H1 (cell line): Measurements from ENCODE around the gene MITF. TPM values are rescaled to one million over a fixed set of nuclear protein-coding genes. Genes with fewer than 3 reads are reported as not detected.

Experiments
- CTCF ChIA-PET: fragments of 300-600 bp; sonication (Branson Sonifier 250); formaldehyde crosslinking; loops from one replicate; lab custom pipeline; 2021; ENCODE audit not compliant: partially characterized antibody; lab: Charles Lee
- POLR2A ChIA-PET: fragments of 300-600 bp; sonication (Branson Sonifier 250); formaldehyde crosslinking; loops from one replicate; lab custom pipeline; 2021; ENCODE audit warnings: inconsistent platforms; ENCODE audit not compliant: partially characterized antibody; lab: Charles Lee
- DNase-seq, 2 experiments: peaks; one replicate each; pipeline versions ENCODE4 v3.0.0 to v3.0.0-alpha.2; 2010 to 2022; ENCODE audit warnings: low spot score in 2 of 2, low read depth in 1 of 2, mixed read lengths in 1 of 2
- FAIRE-seq: peaks from 2 replicates; lab custom pipeline; 2011; peaks lifted over from hg19 to GRCh38; lab: Jason Lieb, UNC
- H2AFZ ChIP-seq: 2 replicates; pipeline ENCODE4 v1.8.1; 2012; ENCODE audit warnings: low read length, inconsistent platforms
- H2AK5ac ChIP-seq: 2 replicates; pipeline ENCODE4 v1.6.1; 2013; ENCODE audit warnings: low read depth, low read length
- H2BK120ac ChIP-seq: replicated peaks from 2 replicates; pipeline ENCODE3; 2013; ENCODE audit warnings: low read depth, low read length, inconsistent platforms
- H2BK12ac ChIP-seq: 2 replicates; pipeline ENCODE4 v1.6.1; 2013; ENCODE audit warnings: low read depth, low read length
- H2BK15ac ChIP-seq: 2 replicates; pipeline ENCODE4 v1.6.1; 2013; ENCODE audit warnings: low read length
- H2BK20ac ChIP-seq: 2 replicates; pipeline ENCODE4 v1.6.1; 2013; ENCODE audit warnings: low read length
- H2BK5ac ChIP-seq: 2 replicates; pipeline ENCODE4 v1.6.1; 2013; ENCODE audit warnings: low read depth, low read length
- H3K14ac ChIP-seq: 2 replicates; pipeline ENCODE4 v1.6.1; 2013; ENCODE audit warnings: inconsistent platforms; ENCODE audit not compliant: insufficient read length
- H3K18ac ChIP-seq: 2 replicates; pipeline ENCODE4 v1.6.1; 2013; ENCODE audit warnings: low read length; ENCODE audit errors: extremely low read depth
- H3K23ac ChIP-seq: 2 replicates; pipeline ENCODE4 v1.6.1; 2013; ENCODE audit warnings: inconsistent platforms; ENCODE audit not compliant: insufficient read length
- H3K23me2 ChIP-seq: 2 replicates; pipeline ENCODE4 v1.6.1; 2013; ENCODE audit warnings: low read depth, low read length
- H3K27ac ChIP-seq: 2 replicates; pipeline ENCODE4 v1.6.1; 2011; ENCODE audit warnings: low read depth, low read length, inconsistent platforms
- H3K27me3 ChIP-seq, 4 experiments: replicated peaks in 1 of 4; 1 replicate in 1 of 4; 2 replicates in 3 of 4; pipeline versions ENCODE4 v1.6.1 to v1.8.1; 2011 to 2013; ENCODE audit warnings: low read length in 3 of 4, mild to moderate bottlenecking in 3 of 4, inconsistent platforms in 2 of 4, mixed read lengths in 2 of 4, moderate library complexity in 1 of 4; ENCODE audit not compliant: control insufficient read depth in 3 of 4, insufficient read depth in 3 of 4; ENCODE audit errors: extremely low read depth in 1 of 4
- H3K36me3 ChIP-seq, 4 experiments: 2 replicates each; pipeline versions ENCODE4 v1.6.1 to v1.8.1; 2011 to 2013; ENCODE audit warnings: mild to moderate bottlenecking in 4 of 4, low read length in 3 of 4, moderate library complexity in 2 of 4, control low read depth in 1 of 4, inconsistent platforms in 1 of 4; ENCODE audit not compliant: insufficient read depth in 4 of 4, control insufficient read depth in 2 of 4
- H3K4ac ChIP-seq: replicated peaks from 2 replicates; pipeline ENCODE3; 2013; ENCODE audit warnings: low read length, low read depth, mixed read lengths, inconsistent platforms; ENCODE audit not compliant: insufficient read length
- H3K4me1 ChIP-seq, 4 experiments: replicated peaks in 1 of 4; 1 replicate in 1 of 4; 2 replicates in 3 of 4; pipeline versions ENCODE4 v1.6.1 to v1.8.1; 2011 to 2013; ENCODE audit warnings: low read length in 3 of 4, inconsistent platforms in 2 of 4, mixed read lengths in 1 of 4; ENCODE audit not compliant: insufficient read depth in 4 of 4, control insufficient read depth in 3 of 4
- H3K4me2 ChIP-seq, 2 experiments: 2 replicates each; pipeline versions ENCODE4 v1.6.1 to v1.8.1; 2011 to 2013; ENCODE audit warnings: low read depth in 2 of 2, low read length in 2 of 2, control low read depth in 1 of 2, inconsistent platforms in 1 of 2, mild to moderate bottlenecking in 1 of 2; ENCODE audit not compliant: insufficient read depth in 1 of 2
- H3K4me3 ChIP-seq, 4 experiments: fragments of 200-600, 300-600 bp in 1 of 4; sonication (generic), shearing (Covaris generic), sonication (Bioruptor Twin) in 1 of 4; 2 replicates each; pipeline versions ENCODE4 v1.5.1 to v1.8.1; 2011 to 2016; ENCODE audit warnings: low read length in 4 of 4, low read depth in 3 of 4, control low read depth in 2 of 4, inconsistent platforms in 2 of 4, mild to moderate bottlenecking in 2 of 4, mixed read lengths in 1 of 4, moderate library complexity in 1 of 4; ENCODE audit not compliant: insufficient read depth in 2 of 4; ENCODE audit errors: extremely low read depth in 1 of 4
- H3K56ac ChIP-seq: replicated peaks from 2 replicates; pipeline ENCODE3; 2013; ENCODE audit warnings: low read depth, mild to moderate bottlenecking, mixed read lengths, low read length, inconsistent platforms; ENCODE audit not compliant: insufficient read length
- H3K79me1 ChIP-seq: 2 replicates; pipeline ENCODE4 v1.6.1; 2013; ENCODE audit warnings: low read depth, low read length, control low read depth
- H3K79me2 ChIP-seq, 2 experiments: 2 replicates each; pipeline versions ENCODE4 v1.6.1 to v1.8.1; 2012 to 2013; ENCODE audit warnings: low read length in 2 of 2, mild to moderate bottlenecking in 2 of 2, inconsistent platforms in 1 of 2; ENCODE audit not compliant: insufficient read depth in 2 of 2, control insufficient read depth in 1 of 2
- H3K9ac ChIP-seq, 4 experiments: replicated peaks in 1 of 4; 1 replicate in 1 of 4; 2 replicates in 3 of 4; pipeline versions ENCODE4 v1.6.1 to v1.8.1; 2011 to 2013; ENCODE audit warnings: low read depth in 3 of 4, low read length in 3 of 4, control low read depth in 2 of 4, mild to moderate bottlenecking in 2 of 4, moderate library complexity in 2 of 4, inconsistent platforms in 1 of 4; ENCODE audit errors: extremely low read depth in 1 of 4
- H3K9me3 ChIP-seq, 2 experiments: 2 replicates each; pipeline versions ENCODE4 v1.6.1 to v1.8.1; 2012 to 2013; ENCODE audit warnings: mild to moderate bottlenecking in 2 of 2, moderate library complexity in 2 of 2, control low read depth in 1 of 2, inconsistent platforms in 1 of 2, low read depth in 1 of 2, low read length in 1 of 2, mixed read lengths in 1 of 2; ENCODE audit not compliant: insufficient read depth in 2 of 2
- H4K20me1 ChIP-seq, 2 experiments: replicated peaks in 1 of 2; 2 replicates each; pipeline versions ENCODE3 to v1.8.1; 2011 to 2013; ENCODE audit warnings: inconsistent platforms in 2 of 2, low read length in 2 of 2, mild to moderate bottlenecking in 1 of 2; ENCODE audit not compliant: insufficient read depth in 2 of 2, control insufficient read depth in 1 of 2
- H4K5ac ChIP-seq: 2 replicates; pipeline ENCODE4 v1.6.1; 2013; ENCODE audit warnings: low read length, low read depth, mixed read lengths, inconsistent platforms; ENCODE audit not compliant: insufficient read length
- H4K8ac ChIP-seq: 2 replicates; pipeline ENCODE4 v1.8.0; 2013; ENCODE audit warnings: mild to moderate bottlenecking, moderate library complexity, low read length, inconsistent platforms; ENCODE audit not compliant: insufficient read depth; ENCODE audit errors: extremely low read depth
- H4K91ac ChIP-seq: replicated peaks from 2 replicates; pipeline ENCODE3; 2013; ENCODE audit warnings: low read length, mixed read lengths, inconsistent platforms; ENCODE audit not compliant: insufficient read length
- ATF3 ChIP-seq: IDR thresholded peaks from 2 replicates; pipeline ENCODE4 v1.6.1; 2011; ENCODE audit warnings: low read depth, mild to moderate bottlenecking, low read length; ENCODE audit not compliant: insufficient read depth
- BRCA1 ChIP-seq: IDR thresholded peaks from 2 replicates; pipeline ENCODE4 v1.6.1; 2012; ENCODE audit warnings: low read depth, low read length, improper control_type of control experiment
- CEBPB ChIP-seq: IDR thresholded peaks from 2 replicates; pipeline ENCODE4 v1.6.1; 2012; ENCODE audit warnings: low read depth, low read length
- CTCF ChIP-seq, 3 experiments: IDR thresholded peaks; 1 replicate in 2 of 3; 2 replicates in 1 of 3; pipeline versions ENCODE4 v1.5.1 to v1.6.1; 2011; ENCODE audit warnings: low read length in 3 of 3, mild to moderate bottlenecking in 3 of 3, inconsistent platforms in 2 of 3, low read depth in 1 of 3, moderate library complexity in 1 of 3; ENCODE audit not compliant: insufficient read depth in 1 of 3; ENCODE audit errors: control extremely low read depth in 1 of 3
- EP300 ChIP-seq, 2 experiments: IDR thresholded peaks; 1 replicate in 1 of 2; 2 replicates in 1 of 2; pipeline ENCODE4 v1.6.1; 2011 to 2012; ENCODE audit warnings: low read depth in 2 of 2, low read length in 2 of 2, mild to moderate bottlenecking in 2 of 2, borderline replicate concordance in 1 of 2, inconsistent platforms in 1 of 2, moderate library complexity in 1 of 2
- KDM4A ChIP-seq: IDR thresholded peaks from one replicate; pipeline ENCODE4 v1.7.1; 2012; ENCODE audit warnings: low read depth, mild to moderate bottlenecking, moderate library complexity, low read length, inconsistent platforms; ENCODE audit not compliant: severe bottlenecking
- POLR2AphosphoS5 ChIP-seq: IDR thresholded peaks from 2 replicates; pipeline ENCODE4 v1.6.1; 2011; ENCODE audit warnings: low read depth, low read length
- POU5F1 ChIP-seq: IDR thresholded peaks from 2 replicates; pipeline ENCODE4 v1.6.1; 2011; ENCODE audit warnings: low read depth, mild to moderate bottlenecking, low read length, moderate library complexity
- RBBP5 ChIP-seq: IDR thresholded peaks from 2 replicates; pipeline ENCODE4 v1.7.1; 2012; ENCODE audit warnings: low read depth, mild to moderate bottlenecking, inconsistent platforms, low read length, moderate library complexity, borderline replicate concordance
- TAF1 ChIP-seq: IDR thresholded peaks from 2 replicates; pipeline ENCODE4 v1.6.1; 2011; ENCODE audit warnings: mild to moderate bottlenecking, low read depth, low read length
- TAF7 ChIP-seq: optimal IDR thresholded peaks from 2 replicates; pipeline ENCODE3; 2011; ENCODE audit warnings: low read depth, mild to moderate bottlenecking, inconsistent platforms, low read length, moderate library complexity, borderline replicate concordance
- ZNF274 ChIP-seq: IDR thresholded peaks from 2 replicates; pipeline ENCODE4 v1.7.0; 2012; ENCODE audit warnings: low read length, borderline replicate concordance; ENCODE audit errors: extremely low read depth
- polyA plus RNA-seq, 7 experiments: library from polyadenylated mRNA; depleted of rRNA in 3 of 7; stranded (reverse) in 5 of 7; unstranded in 2 of 7; fragments of >200 nt in 5 of 7; fragments of 200-250 nt in 2 of 7; gene quantifications; 1 replicate in 5 of 7; 2 replicates in 1 of 7; 4 replicates in 1 of 7; pipeline versions ENCODE4 v1.2.1 to v1.2.3, GENCODE V29; 2011 to 2013; ENCODE audit warnings: missing spikeins in 2 of 7, mixed read lengths in 2 of 7
- total RNA-seq: library from RNA; stranded (reverse); fragmentation: NEBNext Ultra II Directional; extraction: Animal tissue kit (Norgen Biotek cat#: 25700); gene quantifications from 2 replicates; pipeline ENCODE4 v1.2.1, GENCODE V29; 2021

Gene MITF
- total and polyA plus RNA-seq, 2 of the 8 experiments (the other 6 are each of a cell fraction or from before 2014, with no cell fraction given) = 0.53 to 1.4 TPM

GRCh38 chr3:69850849-69851248, 111.6 kb downstream of the MITF start:
- DNase-seq (no peak), FAIRE-seq (no peak)
- Histone ChIP-seq H2AK5ac (no peak overlapping the region), H3K23ac (no peak overlapping the region), H3K27ac (no peak overlapping the region), H3K36me3 (no peaks in the 10 kb centered on the region), H3K4ac (no peak overlapping the region), H3K18ac (no peak overlapping the region), H3K9me3 (no peaks in the 10 kb centered on the region), H4K91ac (no peak overlapping the region), H4K5ac (no peak overlapping the region), H2AFZ (no peak overlapping the region), H4K20me1 (no peaks in the 10 kb centered on the region), H2BK120ac (no peak overlapping the region), H3K9ac (no peak overlapping the region), H3K4me1 (no peaks in the 10 kb centered on the region), H3K79me1 (no peaks in the 10 kb centered on the region), H3K56ac (no peak overlapping the region), H4K8ac (no peak overlapping the region), H2BK5ac (no peak overlapping the region), H3K79me2 (no peaks in the 10 kb centered on the region), H3K27me3 (no peaks in the 10 kb centered on the region), H3K4me3 (no peak overlapping the region), H3K14ac (no peak overlapping the region), H2BK15ac (no peak overlapping the region), H3K23me2 (no peaks in the 10 kb centered on the region), H2BK20ac (no peak overlapping the region), H3K4me2 (no peak overlapping the region), H2BK12ac (no peak overlapping the region)
- POLR2A ChIA-PET = no interaction called here
- CTCF ChIA-PET = interaction anchor here (1.0 to 1.3 kb wide), 2 partner anchors 71 to 112 kb away, joined by 3 read pairs; no protein-coding TSS in a partner anchor
- TF ChIP-seq EP300 (IDR thresholded peaks at IDR 0.05; ENCODE audit: borderline replicate concordance in 1 of 2, low read depth in 2 of 2, low read length in 2 of 2) (no peak), ATF3 (no peak), TAF7 (no peak), BRCA1 (no peak), POU5F1 (no peak), CEBPB (no peak), CTCF (IDR thresholded peaks at IDR 0.05; ENCODE audit: control extremely low read depth in 1 of 3, insufficient read depth in 1 of 3, low read depth in 1 of 3, low read length in 3 of 3) (no peak), POLR2AphosphoS5 (no peak), TAF1 (no peak), KDM4A (no peak), ZNF274 (no peak), RBBP5 (no peak)
